ENCODE measurements around the gene TRIM14.

DNA sequence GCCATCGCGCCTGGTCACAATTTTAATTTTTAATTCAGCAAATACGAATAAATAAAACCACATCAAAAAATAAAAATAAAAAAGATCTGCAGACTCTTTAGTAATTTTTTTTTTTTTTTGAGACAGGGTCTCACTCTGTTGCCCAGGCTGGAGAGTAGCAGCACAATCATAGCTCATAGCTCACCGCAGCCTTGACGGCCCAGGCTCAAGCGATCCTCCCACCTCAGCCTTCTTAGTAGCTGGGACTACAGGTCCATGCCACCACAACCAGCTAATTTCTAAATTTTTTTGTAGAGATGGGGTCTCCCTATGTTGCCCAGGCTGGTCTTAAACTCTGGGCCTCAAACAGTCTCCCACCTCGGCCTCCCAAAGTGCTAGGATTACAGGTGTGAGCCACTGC lies 48.3 kb downstream of the TRIM14 start:
- TF ChIP-seq SP1 (IDR thresholded peaks at IDR 0.05) (no peak), LEF1 (IDR thresholded peaks at IDR 0.05; ENCODE audit: borderline replicate concordance) (no peak), SUZ12 (IDR thresholded peaks at IDR 0.05) (no peak), HDGF (IDR thresholded peaks at IDR 0.05; ENCODE audit: borderline replicate concordance) (no peak)
- TF ChIP-seq, protein P1, sequence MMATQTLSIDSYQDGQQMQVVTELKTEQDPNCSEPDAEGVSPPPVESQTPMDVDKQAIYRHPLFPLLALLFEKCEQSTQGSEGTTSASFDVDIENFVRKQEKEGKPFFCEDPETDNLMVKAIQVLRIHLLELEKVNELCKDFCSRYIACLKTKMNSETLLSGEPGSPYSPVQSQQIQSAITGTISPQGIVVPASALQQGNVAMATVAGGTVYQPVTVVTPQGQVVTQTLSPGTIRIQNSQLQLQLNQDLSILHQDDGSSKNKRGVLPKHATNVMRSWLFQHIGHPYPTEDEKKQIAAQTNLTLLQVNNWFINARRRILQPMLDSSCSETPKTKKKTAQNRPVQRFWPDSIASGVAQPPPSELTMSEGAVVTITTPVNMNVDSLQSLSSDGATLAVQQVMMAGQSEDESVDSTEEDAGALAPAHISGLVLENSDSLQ (IDR thresholded peaks at IDR 0.05) = no peak

All from HEK293T (cell line).